H1 (cell line): Measurements from ENCODE around the gene SNTG2. TPM values are rescaled to one million over a fixed set of nuclear protein-coding genes. Genes with fewer than 3 reads are reported as not detected.

Experiments
- CTCF ChIA-PET: fragments of 300-600 bp; sonication (Branson Sonifier 250); formaldehyde crosslinking; loops from one replicate; lab custom pipeline; 2021; ENCODE audit not compliant: partially characterized antibody; lab: Charles Lee
- POLR2A ChIA-PET: fragments of 300-600 bp; sonication (Branson Sonifier 250); formaldehyde crosslinking; loops from one replicate; lab custom pipeline; 2021; ENCODE audit warnings: inconsistent platforms; ENCODE audit not compliant: partially characterized antibody; lab: Charles Lee
- DNase-seq, 2 experiments: peaks; one replicate each; pipeline versions ENCODE4 v3.0.0 to v3.0.0-alpha.2; 2010 to 2022; ENCODE audit warnings: low spot score in 2 of 2, low read depth in 1 of 2, mixed read lengths in 1 of 2
- FAIRE-seq: peaks from 2 replicates; lab custom pipeline; 2011; peaks lifted over from hg19 to GRCh38; lab: Jason Lieb, UNC
- H2AFZ ChIP-seq: 2 replicates; pipeline ENCODE4 v1.8.1; 2012; ENCODE audit warnings: low read length, inconsistent platforms
- H2AK5ac ChIP-seq: 2 replicates; pipeline ENCODE4 v1.6.1; 2013; ENCODE audit warnings: low read depth, low read length
- H2BK120ac ChIP-seq: replicated peaks from 2 replicates; pipeline ENCODE3; 2013; ENCODE audit warnings: low read depth, low read length, inconsistent platforms
- H2BK12ac ChIP-seq: 2 replicates; pipeline ENCODE4 v1.6.1; 2013; ENCODE audit warnings: low read depth, low read length
- H2BK15ac ChIP-seq: 2 replicates; pipeline ENCODE4 v1.6.1; 2013; ENCODE audit warnings: low read length
- H2BK20ac ChIP-seq: 2 replicates; pipeline ENCODE4 v1.6.1; 2013; ENCODE audit warnings: low read length
- H2BK5ac ChIP-seq: 2 replicates; pipeline ENCODE4 v1.6.1; 2013; ENCODE audit warnings: low read depth, low read length
- H3K14ac ChIP-seq: 2 replicates; pipeline ENCODE4 v1.6.1; 2013; ENCODE audit warnings: inconsistent platforms; ENCODE audit not compliant: insufficient read length
- H3K18ac ChIP-seq: 2 replicates; pipeline ENCODE4 v1.6.1; 2013; ENCODE audit warnings: low read length; ENCODE audit errors: extremely low read depth
- H3K23ac ChIP-seq: 2 replicates; pipeline ENCODE4 v1.6.1; 2013; ENCODE audit warnings: inconsistent platforms; ENCODE audit not compliant: insufficient read length
- H3K23me2 ChIP-seq: 2 replicates; pipeline ENCODE4 v1.6.1; 2013; ENCODE audit warnings: low read depth, low read length
- H3K27ac ChIP-seq: 2 replicates; pipeline ENCODE4 v1.6.1; 2011; ENCODE audit warnings: low read depth, low read length, inconsistent platforms
- H3K27me3 ChIP-seq, 4 experiments: replicated peaks in 1 of 4; 1 replicate in 1 of 4; 2 replicates in 3 of 4; pipeline versions ENCODE4 v1.6.1 to v1.8.1; 2011 to 2013; ENCODE audit warnings: low read length in 3 of 4, mild to moderate bottlenecking in 3 of 4, inconsistent platforms in 2 of 4, mixed read lengths in 2 of 4, moderate library complexity in 1 of 4; ENCODE audit not compliant: control insufficient read depth in 3 of 4, insufficient read depth in 3 of 4; ENCODE audit errors: extremely low read depth in 1 of 4
- H3K36me3 ChIP-seq, 4 experiments: 2 replicates each; pipeline versions ENCODE4 v1.6.1 to v1.8.1; 2011 to 2013; ENCODE audit warnings: mild to moderate bottlenecking in 4 of 4, low read length in 3 of 4, moderate library complexity in 2 of 4, control low read depth in 1 of 4, inconsistent platforms in 1 of 4; ENCODE audit not compliant: insufficient read depth in 4 of 4, control insufficient read depth in 2 of 4
- H3K4ac ChIP-seq: replicated peaks from 2 replicates; pipeline ENCODE3; 2013; ENCODE audit warnings: low read length, low read depth, mixed read lengths, inconsistent platforms; ENCODE audit not compliant: insufficient read length
- H3K4me1 ChIP-seq, 4 experiments: replicated peaks in 1 of 4; 1 replicate in 1 of 4; 2 replicates in 3 of 4; pipeline versions ENCODE4 v1.6.1 to v1.8.1; 2011 to 2013; ENCODE audit warnings: low read length in 3 of 4, inconsistent platforms in 2 of 4, mixed read lengths in 1 of 4; ENCODE audit not compliant: insufficient read depth in 4 of 4, control insufficient read depth in 3 of 4
- H3K4me2 ChIP-seq, 2 experiments: 2 replicates each; pipeline versions ENCODE4 v1.6.1 to v1.8.1; 2011 to 2013; ENCODE audit warnings: low read depth in 2 of 2, low read length in 2 of 2, control low read depth in 1 of 2, inconsistent platforms in 1 of 2, mild to moderate bottlenecking in 1 of 2; ENCODE audit not compliant: insufficient read depth in 1 of 2
- H3K4me3 ChIP-seq, 4 experiments: fragments of 200-600, 300-600 bp in 1 of 4; sonication (generic), shearing (Covaris generic), sonication (Bioruptor Twin) in 1 of 4; 2 replicates each; pipeline versions ENCODE4 v1.5.1 to v1.8.1; 2011 to 2016; ENCODE audit warnings: low read length in 4 of 4, low read depth in 3 of 4, control low read depth in 2 of 4, inconsistent platforms in 2 of 4, mild to moderate bottlenecking in 2 of 4, mixed read lengths in 1 of 4, moderate library complexity in 1 of 4; ENCODE audit not compliant: insufficient read depth in 2 of 4; ENCODE audit errors: extremely low read depth in 1 of 4
- H3K56ac ChIP-seq: replicated peaks from 2 replicates; pipeline ENCODE3; 2013; ENCODE audit warnings: low read depth, mild to moderate bottlenecking, mixed read lengths, low read length, inconsistent platforms; ENCODE audit not compliant: insufficient read length
- H3K79me1 ChIP-seq: 2 replicates; pipeline ENCODE4 v1.6.1; 2013; ENCODE audit warnings: low read depth, low read length, control low read depth
- H3K79me2 ChIP-seq, 2 experiments: 2 replicates each; pipeline versions ENCODE4 v1.6.1 to v1.8.1; 2012 to 2013; ENCODE audit warnings: low read length in 2 of 2, mild to moderate bottlenecking in 2 of 2, inconsistent platforms in 1 of 2; ENCODE audit not compliant: insufficient read depth in 2 of 2, control insufficient read depth in 1 of 2
- H3K9ac ChIP-seq, 4 experiments: replicated peaks in 1 of 4; 1 replicate in 1 of 4; 2 replicates in 3 of 4; pipeline versions ENCODE4 v1.6.1 to v1.8.1; 2011 to 2013; ENCODE audit warnings: low read depth in 3 of 4, low read length in 3 of 4, control low read depth in 2 of 4, mild to moderate bottlenecking in 2 of 4, moderate library complexity in 2 of 4, inconsistent platforms in 1 of 4; ENCODE audit errors: extremely low read depth in 1 of 4
- H3K9me3 ChIP-seq, 2 experiments: 2 replicates each; pipeline versions ENCODE4 v1.6.1 to v1.8.1; 2012 to 2013; ENCODE audit warnings: mild to moderate bottlenecking in 2 of 2, moderate library complexity in 2 of 2, control low read depth in 1 of 2, inconsistent platforms in 1 of 2, low read depth in 1 of 2, low read length in 1 of 2, mixed read lengths in 1 of 2; ENCODE audit not compliant: insufficient read depth in 2 of 2
- H4K20me1 ChIP-seq, 2 experiments: replicated peaks in 1 of 2; 2 replicates each; pipeline versions ENCODE3 to v1.8.1; 2011 to 2013; ENCODE audit warnings: inconsistent platforms in 2 of 2, low read length in 2 of 2, mild to moderate bottlenecking in 1 of 2; ENCODE audit not compliant: insufficient read depth in 2 of 2, control insufficient read depth in 1 of 2
- H4K5ac ChIP-seq: 2 replicates; pipeline ENCODE4 v1.6.1; 2013; ENCODE audit warnings: low read length, low read depth, mixed read lengths, inconsistent platforms; ENCODE audit not compliant: insufficient read length
- H4K8ac ChIP-seq: 2 replicates; pipeline ENCODE4 v1.8.0; 2013; ENCODE audit warnings: mild to moderate bottlenecking, moderate library complexity, low read length, inconsistent platforms; ENCODE audit not compliant: insufficient read depth; ENCODE audit errors: extremely low read depth
- H4K91ac ChIP-seq: replicated peaks from 2 replicates; pipeline ENCODE3; 2013; ENCODE audit warnings: low read length, mixed read lengths, inconsistent platforms; ENCODE audit not compliant: insufficient read length
- ATF3 ChIP-seq: IDR thresholded peaks from 2 replicates; pipeline ENCODE4 v1.6.1; 2011; ENCODE audit warnings: low read depth, mild to moderate bottlenecking, low read length; ENCODE audit not compliant: insufficient read depth
- BACH1 ChIP-seq: IDR thresholded peaks from 2 replicates; pipeline ENCODE4 v1.6.1; 2012; ENCODE audit warnings: low read length, improper control_type of control experiment
- CBX8 ChIP-seq: fragments of 300-800, 300-1000 bp; sonication (generic); IDR thresholded peaks from 2 replicates; pipeline ENCODE4 v1.7.1; 2016; ENCODE audit warnings: low read depth, low read length, borderline replicate concordance
- EP300 ChIP-seq, 2 experiments: IDR thresholded peaks; 1 replicate in 1 of 2; 2 replicates in 1 of 2; pipeline ENCODE4 v1.6.1; 2011 to 2012; ENCODE audit warnings: low read depth in 2 of 2, low read length in 2 of 2, mild to moderate bottlenecking in 2 of 2, borderline replicate concordance in 1 of 2, inconsistent platforms in 1 of 2, moderate library complexity in 1 of 2
- JUN ChIP-seq: IDR thresholded peaks from 2 replicates; pipeline ENCODE4 v1.6.1; 2011; ENCODE audit warnings: low read depth, mild to moderate bottlenecking, improper control_type of control experiment, low read length
- NRF1 ChIP-seq: IDR thresholded peaks from 2 replicates; pipeline ENCODE4 v1.6.1; 2011; ENCODE audit warnings: mild to moderate bottlenecking, low read depth, low read length, improper control_type of control experiment
- SAP30 ChIP-seq: fragments of 300-600 bp; sonication (generic); IDR thresholded peaks from 2 replicates; pipeline ENCODE4 v1.7.1; 2012; ENCODE audit warnings: low read length, moderate library complexity, mild to moderate bottlenecking, inconsistent platforms; ENCODE audit not compliant: insufficient read depth, insufficient replicate concordance
- SUZ12 ChIP-seq: fragments of 200-600 bp; sonication (generic); IDR thresholded peaks from 2 replicates; pipeline ENCODE4 v1.6.1; 2012; ENCODE audit warnings: mild to moderate bottlenecking, inconsistent platforms, low read length, moderate library complexity, mixed read lengths
- USF2 ChIP-seq: IDR thresholded peaks from 2 replicates; pipeline ENCODE4 v1.6.1; 2011; ENCODE audit warnings: low read length, improper control_type of control experiment
- WGBS, 2 experiments: shearing (Covaris generic) in 1 of 2; methylation state at CpG; one replicate each; pipeline versions ENCODE4 v1.1.6 to v1.1.7; 2013 to 2015; ENCODE audit warnings: low lambda C conversion rate in 2 of 2, mixed read lengths in 2 of 2, inconsistent platforms in 1 of 2, low coverage in 1 of 2, missing lambda C conversion rate in 1 of 2; ENCODE audit not compliant: insufficient replicate concordance in 2 of 2, insufficient coverage in 1 of 2, insufficient read length in 1 of 2; ENCODE audit errors: extremely low coverage in 1 of 2, missing lambda C conversion rate in 1 of 2; 5-methylcytosine and 5-hydroxymethylcytosine counted together
- polyA plus RNA-seq, 7 experiments: library from polyadenylated mRNA; depleted of rRNA in 3 of 7; stranded (reverse) in 5 of 7; unstranded in 2 of 7; fragments of >200 nt in 5 of 7; fragments of 200-250 nt in 2 of 7; gene quantifications; 1 replicate in 5 of 7; 2 replicates in 1 of 7; 4 replicates in 1 of 7; pipeline versions ENCODE4 v1.2.1 to v1.2.3, GENCODE V29; 2011 to 2013; ENCODE audit warnings: missing spikeins in 2 of 7, mixed read lengths in 2 of 7
- total RNA-seq: library from RNA; stranded (reverse); fragmentation: NEBNext Ultra II Directional; extraction: Animal tissue kit (Norgen Biotek cat#: 25700); gene quantifications from 2 replicates; pipeline ENCODE4 v1.2.1, GENCODE V29; 2021

SNTG2 gene
- total and polyA plus RNA-seq, 2 of the 8 experiments (the other 6 are each of a cell fraction or from before 2014, with no cell fraction given) = 6.6 to 18.1 TPM

GRCh38 chr2:1314254-1314653 is 363.6 kb downstream of the SNTG2 start:
- Histone ChIP-seq H4K20me1 (no peaks in the 10 kb centered on the region), H4K8ac (no peak overlapping the region), H3K4me3 (no peak overlapping the region), H3K4ac (no peak overlapping the region), H3K14ac (no peak overlapping the region), H2AK5ac (no peak overlapping the region), H3K4me2 (no peak overlapping the region), H2BK120ac (no peak overlapping the region), H2BK15ac (no peak overlapping the region), H2BK5ac (no peak overlapping the region), H4K5ac (no peak overlapping the region), H2AFZ (no peak overlapping the region), H3K79me1 (no peaks in the 10 kb centered on the region), H3K56ac (no peak overlapping the region), H3K9ac (no peak overlapping the region), H3K27ac (no peak overlapping the region), H4K91ac (no peak overlapping the region), H3K18ac (no peak overlapping the region), H3K9me3 (no peaks in the 10 kb centered on the region), H2BK20ac (no peak overlapping the region), H3K4me1 (peaks cover 0 to 4% (median 2%) of the 10 kb centered on the region in 4 experiments; a peak in 3 of 7 replicates), H3K23ac (no peak overlapping the region), H3K36me3 (no peaks in the 10 kb centered on the region), H3K27me3 (no peaks in the 10 kb centered on the region), H3K79me2 (no peaks in the 10 kb centered on the region), H2BK12ac (no peak overlapping the region), H3K23me2 (no peaks in the 10 kb centered on the region)
- POLR2A ChIA-PET = no interaction called here
- 91% methylated on average over 6 of the region's 6 CpGs; no CpG with 5 or more reads in 1 of the 2 experiments for WGBS, 2 experiments
- CTCF ChIA-PET = no interaction called here
- DNase-seq (no peak), FAIRE-seq (no peak)
- TF ChIP-seq SUZ12 = no peak
- TF ChIP-seq SAP30 = no peak
- no peak for TF ChIP-seq CBX8
- TF ChIP-seq NRF1 = no peak
- TF ChIP-seq USF2 = no peak
- no peak for TF ChIP-seq EP300 (IDR thresholded peaks at IDR 0.05; ENCODE audit: borderline replicate concordance in 1 of 2, low read depth in 2 of 2, low read length in 2 of 2)
- no peak for TF ChIP-seq JUN
- no peak for TF ChIP-seq ATF3
- TF ChIP-seq BACH1 = no peak
